NCI-H345 treated with DMSO at 0.1 percent for 48 hours (cell line): ENCODE measurements around the gene SPACA1.
A peak's percentile ranks its signal among the peaks of the same experiment; 100 is the strongest.
"Not testable (repeated sequence)": the region's sequence is repeated elsewhere in the genome, so short reads cannot be mapped to it uniquely, and the experiment has no call there.

Experiments used
- DNase-seq: peaks from one replicate; lab custom pipeline; 2025; ENCODE audit not compliant: unreplicated experiment; lab: John Stamatoyannopoulos, UW

The SPACA1 gene, protein sequence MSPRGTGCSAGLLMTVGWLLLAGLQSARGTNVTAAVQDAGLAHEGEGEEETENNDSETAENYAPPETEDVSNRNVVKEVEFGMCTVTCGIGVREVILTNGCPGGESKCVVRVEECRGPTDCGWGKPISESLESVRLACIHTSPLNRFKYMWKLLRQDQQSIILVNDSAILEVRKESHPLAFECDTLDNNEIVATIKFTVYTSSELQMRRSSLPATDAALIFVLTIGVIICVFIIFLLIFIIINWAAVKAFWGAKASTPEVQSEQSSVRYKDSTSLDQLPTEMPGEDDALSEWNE

GRCh38 chr6:88047510-88048150 is at the start of gene SPACA1:
Gene SPACA1 (plus strand): TSS chr6:88047841. CDS start chr6:88047906, 65 bp downstream.
- DNase-seq, result no peak

DNA sequence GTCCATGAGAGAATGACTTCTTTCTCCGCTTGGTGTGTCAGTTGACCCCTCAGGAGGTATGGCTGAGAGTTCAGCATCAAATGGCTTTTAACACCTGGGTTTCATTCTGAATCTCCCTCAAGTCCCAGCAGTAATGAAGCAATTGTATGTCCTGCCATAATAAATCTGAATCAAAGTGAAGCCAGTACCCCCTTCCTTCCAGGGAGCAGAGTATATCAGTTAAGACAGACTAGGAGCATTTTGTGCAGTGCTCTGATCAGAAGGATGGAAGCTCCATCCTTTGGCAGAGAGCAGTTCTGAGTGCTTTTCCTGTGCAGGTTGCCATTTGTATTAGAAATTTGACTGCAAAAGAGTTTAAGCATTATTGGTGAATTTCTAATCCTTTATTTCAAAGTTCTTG is 46.9 kb upstream of the SPACA1 start:
- DNase-seq, result no peak

DNA sequence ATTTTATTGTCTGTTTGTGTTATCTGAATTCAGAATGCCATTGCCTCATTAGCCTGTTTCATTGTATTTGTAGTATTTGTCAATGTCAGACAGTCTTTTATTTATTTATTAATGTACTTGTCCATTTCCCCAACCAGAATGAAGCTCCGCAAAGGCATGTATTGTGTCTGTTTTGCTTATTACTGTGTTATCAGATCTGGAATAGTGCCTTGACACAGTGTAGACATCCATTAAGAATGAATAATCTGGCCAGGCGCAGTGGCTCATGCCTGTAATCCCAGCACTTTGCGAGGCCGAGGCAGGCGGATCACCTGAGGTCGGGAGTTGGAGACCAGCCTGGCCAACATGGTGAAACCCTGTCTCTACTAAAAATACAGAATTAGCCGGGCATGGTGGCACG is 46.4 kb upstream of the SPACA1 start:
- DNase-seq, result not testable (repeated sequence)

DNA sequence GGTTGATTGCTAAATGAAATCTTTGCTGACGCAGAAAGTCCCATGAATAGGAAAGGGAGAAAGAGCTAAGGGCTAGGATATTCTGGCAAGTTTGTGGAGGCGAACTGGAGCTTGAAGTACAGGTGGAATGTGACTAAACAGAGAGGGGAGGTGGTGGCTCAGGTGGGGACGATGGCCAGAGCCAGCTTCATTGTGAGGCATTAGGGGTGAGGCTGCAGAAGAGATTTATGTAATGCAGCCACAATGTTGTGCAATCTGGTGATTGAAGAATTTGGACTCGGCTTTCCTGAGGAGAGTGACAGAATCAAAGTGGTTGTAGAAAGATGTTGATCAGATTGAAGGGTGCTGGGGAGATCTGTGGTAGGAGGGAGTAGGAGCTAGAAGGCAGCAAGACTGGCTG is 42.9 kb upstream of the SPACA1 start:
- DNase-seq, result no peak

DNA sequence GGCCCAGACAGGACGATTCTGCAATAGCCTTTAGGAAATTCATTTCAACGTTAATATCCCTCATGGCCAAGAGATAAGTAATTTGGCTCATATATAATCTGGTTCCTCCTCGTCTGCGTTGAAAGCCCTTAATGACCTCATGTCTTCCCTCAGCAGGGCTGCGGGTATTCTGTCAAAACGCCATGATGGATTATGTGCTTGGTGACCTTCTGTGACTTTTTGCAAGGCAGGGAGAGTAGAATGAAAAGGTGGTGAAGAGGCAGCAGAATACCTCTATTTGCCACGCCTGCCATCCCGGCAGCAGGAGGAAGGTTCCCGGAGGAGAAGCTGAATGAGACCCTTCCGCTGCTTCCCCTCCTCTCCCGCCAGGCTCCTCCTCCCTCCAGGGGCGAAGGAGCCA is 41.1 kb upstream of the SPACA1 start:
- DNase-seq, result no peak

DNA sequence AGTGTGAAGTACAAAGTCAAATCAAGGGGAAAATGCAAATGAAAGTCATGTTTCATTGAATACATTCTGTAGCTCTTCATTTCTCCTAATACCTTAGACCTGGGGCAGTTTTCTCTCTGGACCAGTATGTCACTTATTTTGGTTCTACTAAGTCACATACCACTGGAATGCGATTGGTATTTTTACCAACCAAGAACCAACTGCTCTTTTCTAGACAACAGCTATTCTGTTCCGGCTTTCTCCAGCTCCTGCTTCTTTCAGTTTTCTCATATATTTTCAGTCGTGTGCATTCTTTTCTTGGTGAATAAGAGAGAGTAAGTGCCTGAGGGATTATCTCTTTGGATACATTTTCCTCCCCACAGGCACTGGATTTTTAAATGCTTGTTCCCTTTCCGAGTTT is 39.2 kb upstream of the SPACA1 start:
- DNase-seq, result no peak

GRCh38 chr6:88008831-88009231 is 38.8 kb upstream of the SPACA1 start:
- DNase-seq, result no peak

GRCh38 chr6:88013015-88013414 is 34.6 kb upstream of the SPACA1 start:
- no peak for DNase-seq

DNA sequence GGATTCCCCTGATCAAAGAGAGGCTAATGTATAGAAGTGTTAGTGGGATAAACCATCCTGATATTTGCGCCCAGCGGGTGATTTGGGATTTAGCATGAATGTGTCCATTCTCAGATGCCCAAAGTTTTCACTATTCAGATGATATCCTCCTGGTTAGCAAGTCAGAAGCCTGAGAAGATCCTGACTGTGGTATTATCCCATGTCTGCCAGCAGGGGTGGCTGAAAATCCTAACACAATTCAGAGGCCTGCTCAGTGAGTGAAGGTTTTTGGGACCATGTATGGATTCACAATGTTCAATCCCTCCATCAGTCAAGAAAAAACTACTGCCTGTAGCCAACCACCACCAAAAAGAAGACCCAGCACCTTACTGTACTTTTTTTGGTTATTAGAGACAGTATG is 34.1 kb upstream of the SPACA1 start:
- no peak for DNase-seq

GRCh38 chr6:88020439-88020838 is 27.2 kb upstream of the SPACA1 start:
- no peak for DNase-seq

DNA sequence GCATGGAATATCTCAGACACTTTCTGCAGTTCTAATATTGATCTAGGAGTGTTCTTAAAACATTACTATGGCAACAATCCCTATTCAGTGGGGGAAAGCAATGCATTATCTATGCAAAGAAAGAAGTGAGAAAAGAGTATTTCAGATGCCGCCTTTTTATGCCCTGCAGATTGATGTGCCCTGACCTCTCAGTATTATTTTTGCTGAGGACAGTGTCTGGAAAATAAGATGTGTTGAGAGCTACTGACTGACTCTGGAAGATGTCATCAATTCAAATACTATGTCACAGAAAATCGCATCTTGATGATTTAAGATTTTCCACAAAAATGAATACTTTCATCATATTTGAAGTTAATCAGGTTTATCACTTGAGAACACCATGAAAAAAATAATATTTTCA is 22.9 kb upstream of the SPACA1 start:
- no peak for DNase-seq

DNA sequence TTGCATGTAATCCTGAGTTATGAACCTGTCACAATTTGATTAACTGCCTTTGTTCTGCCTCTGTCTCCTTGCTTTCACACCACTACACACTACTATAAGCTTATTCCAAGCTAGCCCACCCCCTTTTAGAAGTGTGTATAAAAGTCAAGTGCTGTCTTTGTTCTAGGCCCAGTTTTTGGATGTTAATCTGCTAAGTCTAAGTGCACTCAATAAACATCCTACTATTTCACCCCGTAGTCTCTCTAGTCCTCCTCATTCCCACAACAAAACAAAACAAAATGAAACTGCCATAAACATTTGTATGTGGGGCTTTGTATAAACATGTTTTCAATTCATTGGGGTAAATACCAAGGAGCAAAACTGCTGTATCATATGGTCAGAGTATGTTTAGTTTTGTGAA is 16.1 kb upstream of the SPACA1 start:
- DNase-seq, result no peak

GRCh38 chr6:88044530-88044929 is 3.1 kb upstream of the SPACA1 start:
- no peak for DNase-seq

DNA sequence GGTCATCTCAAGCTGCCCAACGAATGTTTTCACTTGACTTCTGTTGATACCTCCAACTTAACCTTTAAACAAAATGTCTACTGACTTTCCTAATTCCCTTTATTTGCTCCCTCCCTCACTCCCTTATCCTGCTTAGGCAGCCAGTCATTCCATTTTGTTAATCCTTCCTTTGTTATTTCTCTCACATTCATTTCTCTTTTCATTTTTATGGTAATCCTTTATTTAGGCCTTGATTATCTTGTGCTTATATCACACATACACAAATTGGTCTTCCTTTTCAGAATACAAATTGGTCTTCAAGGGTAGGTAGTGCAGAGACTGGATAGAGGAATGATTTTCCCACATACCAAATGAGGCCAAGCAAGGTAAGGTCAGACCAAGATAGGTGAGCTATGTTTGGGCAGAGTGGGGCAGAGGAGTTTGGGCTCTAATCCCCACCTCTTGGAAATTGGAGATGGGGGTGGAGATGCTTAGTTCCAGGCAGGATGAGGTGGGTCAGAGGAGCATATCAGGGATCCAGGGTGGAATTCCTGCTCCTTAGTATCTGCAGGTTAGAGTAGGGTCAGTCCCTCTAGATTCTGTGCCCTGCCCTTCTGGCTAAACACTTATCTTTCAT is 2.0 kb upstream of the SPACA1 start:
- no peak for DNase-seq

DNA sequence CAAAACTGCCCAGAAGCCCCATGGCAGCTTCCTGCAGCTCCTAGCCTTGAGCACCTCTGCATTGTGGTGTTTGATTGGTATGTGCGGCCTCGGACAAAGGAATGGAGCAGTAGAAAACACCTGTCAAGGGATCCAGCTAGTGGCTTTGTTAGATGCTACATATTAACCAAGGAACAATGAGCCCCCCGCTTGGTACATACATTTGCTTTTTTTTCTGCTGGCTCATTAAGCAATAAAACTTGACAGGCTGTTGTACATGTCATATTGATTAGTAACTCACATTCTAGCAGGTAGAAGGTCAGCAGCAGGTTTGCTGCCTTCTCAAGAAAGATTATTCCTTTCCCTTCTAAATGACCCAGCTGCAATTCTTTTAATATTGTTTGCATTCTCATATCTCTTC is 937 bp downstream of the SPACA1 start:
- DNase-seq, result peak; percentile 10

GRCh38 chr6:88050140-88050818 is 2.6 kb downstream of the SPACA1 start:
- DNase-seq, result no peak

GRCh38 chr6:88059191-88059590 is 11.6 kb downstream of the SPACA1 start:
- no peak for DNase-seq

DNA sequence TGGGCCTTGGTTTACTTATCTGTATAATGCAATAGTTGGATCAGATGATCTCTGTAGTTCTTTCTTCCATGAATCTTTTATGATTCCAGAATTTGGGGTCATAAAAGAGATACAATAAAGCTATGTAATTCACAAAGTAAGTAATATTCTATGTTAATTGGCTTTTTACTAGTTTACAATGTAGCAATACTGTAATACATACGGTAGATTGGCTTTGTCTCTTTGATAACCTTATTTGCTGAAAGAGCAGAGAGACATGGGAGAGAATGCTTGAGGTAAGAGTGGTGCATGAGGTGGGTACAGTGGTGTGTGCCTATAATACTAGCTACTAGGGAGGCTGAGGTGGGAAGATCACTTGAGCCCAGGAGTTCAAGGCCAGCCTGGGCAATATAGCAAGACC is 14.7 kb downstream of the SPACA1 start:
- no peak for DNase-seq

GRCh38 chr6:88072462-88072861 is 24.8 kb downstream of the SPACA1 start:
- no peak for DNase-seq

DNA sequence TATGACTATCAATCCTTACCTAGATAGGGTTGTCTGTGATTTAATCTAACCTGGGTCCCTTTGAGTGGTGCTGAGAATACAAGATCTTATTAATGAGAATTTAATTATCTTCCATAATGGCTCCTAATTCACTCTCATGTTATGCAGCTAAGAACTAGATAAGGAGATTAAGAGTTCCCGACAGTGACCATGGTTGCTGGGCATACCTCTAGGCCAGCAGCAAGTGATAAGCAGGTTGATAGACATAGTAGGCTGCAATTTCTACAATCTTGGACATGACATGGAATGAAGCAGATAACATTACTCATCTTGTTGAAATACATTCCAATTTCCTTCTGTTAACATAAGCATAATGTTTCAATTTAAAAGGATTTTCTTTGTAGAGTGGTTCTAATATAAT is 27.1 kb downstream of the SPACA1 start:
- DNase-seq, result no peak

- DNase-seq, result no peak
Measured at GRCh38 chr6:88077305-88077704, 29.7 kb downstream of the SPACA1 start.

DNA sequence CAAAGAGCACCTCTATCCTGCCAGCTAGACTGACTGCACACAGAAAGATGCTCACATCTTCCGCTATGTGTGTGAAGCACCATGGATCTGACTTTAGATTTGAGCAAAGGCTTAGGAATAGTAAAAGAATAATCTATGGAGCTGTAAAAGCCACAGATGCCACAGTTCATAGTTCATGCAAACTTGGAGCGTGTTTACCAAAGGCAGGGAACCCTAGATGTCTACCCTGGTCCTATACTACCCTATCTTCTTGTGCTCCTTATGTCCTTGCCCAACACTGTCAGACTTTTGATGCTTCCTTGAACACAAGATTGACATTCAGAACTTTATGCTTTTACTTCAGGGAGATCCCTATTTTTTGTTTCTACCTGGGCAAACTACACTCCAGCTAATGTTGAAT is 39.2 kb downstream of the SPACA1 start:
- DNase-seq, result no peak
